Mesendoderm (in vitro differentiated cells): ENCODE data around the gene SAP30BP.

Source experiments
- DNase-seq: peaks from one replicate; pipeline ENCODE4 v3.0.0; 2013
- H2AK5ac ChIP-seq: 2 replicates; pipeline ENCODE4 v1.6.1; 2013; ENCODE audit warnings: low read length, inconsistent platforms
- H2BK120ac ChIP-seq: 2 replicates; pipeline ENCODE4 v1.6.1; 2013; ENCODE audit warnings: low read depth, mild to moderate bottlenecking, low read length, moderate library complexity, mixed read lengths
- H2BK15ac ChIP-seq: replicated peaks from 2 replicates; pipeline ENCODE4 v1.6.1; 2013; ENCODE audit warnings: low read depth, mild to moderate bottlenecking, moderate library complexity
- H2BK5ac ChIP-seq: 2 replicates; pipeline ENCODE4 v1.6.1; 2013; ENCODE audit warnings: low read length, inconsistent platforms
- H3K18ac ChIP-seq: 2 replicates; pipeline ENCODE4 v1.6.1; 2013; ENCODE audit warnings: mild to moderate bottlenecking, low read length, mixed read lengths
- H3K23ac ChIP-seq: one replicate; pipeline ENCODE4 v1.6.1; 2013; ENCODE audit warnings: low read length
- H3K27ac ChIP-seq: 2 replicates; pipeline ENCODE4 v1.5.1; 2013; ENCODE audit warnings: low read depth, mild to moderate bottlenecking, inconsistent platforms, low read length, moderate library complexity
- H3K27me3 ChIP-seq: 2 replicates; pipeline ENCODE4 v1.6.1; 2013; ENCODE audit warnings: low read length, control low read depth, mild to moderate bottlenecking, inconsistent platforms; ENCODE audit not compliant: insufficient read depth, poor library complexity
- H3K36me3 ChIP-seq: 2 replicates; pipeline ENCODE4 v1.6.1; 2013; ENCODE audit warnings: low read length, inconsistent platforms; ENCODE audit not compliant: control insufficient read depth, insufficient read depth
- H3K4ac ChIP-seq: one replicate; pipeline ENCODE4 v1.6.1; 2013; ENCODE audit warnings: low read depth, mild to moderate bottlenecking, low read length, moderate library complexity
- H3K4me1 ChIP-seq: 2 replicates; pipeline ENCODE4 v1.6.1; 2013; ENCODE audit warnings: low read depth, low read length, inconsistent platforms; ENCODE audit not compliant: control insufficient read depth
- H3K4me2 ChIP-seq: 2 replicates; pipeline ENCODE4 v1.6.1; 2013; ENCODE audit warnings: low read length
- H3K4me3 ChIP-seq: 2 replicates; pipeline ENCODE4 v1.5.1; 2013; ENCODE audit warnings: mild to moderate bottlenecking, low read length
- H3K56ac ChIP-seq: one replicate; pipeline ENCODE4 v1.6.1; 2013; ENCODE audit warnings: low read length
- H3K79me1 ChIP-seq: 2 replicates; pipeline ENCODE4 v1.6.1; 2013; ENCODE audit warnings: low read length, inconsistent platforms
- H3K79me2 ChIP-seq: 2 replicates; pipeline ENCODE4 v1.6.1; 2013; ENCODE audit warnings: mild to moderate bottlenecking, low read length; ENCODE audit not compliant: control insufficient read depth, insufficient read depth
- H3K9ac ChIP-seq: 2 replicates; pipeline ENCODE4 v1.6.1; 2013; ENCODE audit warnings: low read length, inconsistent platforms
- H4K5ac ChIP-seq: one replicate; pipeline ENCODE4 v1.6.1; 2013; ENCODE audit warnings: low read length
- H4K8ac ChIP-seq: one replicate; pipeline ENCODE4 v1.6.1; 2013; ENCODE audit warnings: low read depth, mild to moderate bottlenecking, control low read depth, low read length, moderate library complexity
- WGBS: extraction: QIAGEN DNeasy Blood & Tissue Kit; methylation state at CpG from one replicate; pipeline ENCODE4 v1.1.7; 2013; ENCODE audit warnings: low lambda C conversion rate, missing lambda C conversion rate; ENCODE audit not compliant: insufficient coverage; ENCODE audit errors: extremely low coverage; 5-methylcytosine and 5-hydroxymethylcytosine counted together

The SAP30BP gene

GRCh38 chr17:75704963-75705875 lies 38.1 kb downstream of the SAP30BP start:
- Histone ChIP-seq H3K4ac (no peak overlapping the region), H3K27ac (no peak overlapping the region), H3K56ac (no peak overlapping the region), H3K4me3 (no peak overlapping the region), H4K5ac (no peak overlapping the region), H3K9ac (no peak overlapping the region), H3K4me2 (no peak overlapping the region), H3K4me1 (no peaks in the 10 kb centered on the region), H2AK5ac (no peak overlapping the region), H4K8ac (no peak overlapping the region), H2BK5ac (no peak overlapping the region), H3K36me3 (peaks cover 21% of the 10 kb centered on the region), H3K23ac (no peak overlapping the region), H2BK15ac (no peak overlapping the region), H3K79me1 (no peaks in the 10 kb centered on the region), H3K18ac (no peak overlapping the region), H3K79me2 (no peaks in the 10 kb centered on the region), H3K27me3 (no peaks in the 10 kb centered on the region), H2BK120ac (no peak overlapping the region)
- no CpG with 5 or more reads among the region's 27 CpGs for WGBS
- DNase-seq, result no peak

- no peaks in the 10 kb centered on the region for H3K79me1 ChIP-seq
- H2AK5ac ChIP-seq, result no peak overlapping the region
- no peak for DNase-seq
- no peak overlapping the region for H3K27ac ChIP-seq
- H3K18ac ChIP-seq, result no peak overlapping the region
- no peak overlapping the region for H2BK15ac ChIP-seq
- H3K4ac ChIP-seq, result no peak overlapping the region
- H4K5ac ChIP-seq, result no peak overlapping the region
- H3K4me1 ChIP-seq, result no peaks in the 10 kb centered on the region
- no CpG with 5 or more reads among the region's 20 CpGs for WGBS
- no peaks in the 10 kb centered on the region for H3K79me2 ChIP-seq
- no peaks in the 10 kb centered on the region for H3K27me3 ChIP-seq
- no peak overlapping the region for H2BK5ac ChIP-seq
- H3K4me3 ChIP-seq, result no peak overlapping the region
- H3K56ac ChIP-seq, result no peak overlapping the region
- no peak overlapping the region for H4K8ac ChIP-seq
- H3K4me2 ChIP-seq, result no peak overlapping the region
- H3K36me3 ChIP-seq, result peaks cover 15% of the 10 kb centered on the region
- H3K9ac ChIP-seq, result no peak overlapping the region
- no peak overlapping the region for H2BK120ac ChIP-seq
- H3K23ac ChIP-seq, result no peak overlapping the region
Measured at GRCh38 chr17:75706042-75706728, 39.0 kb downstream of the SAP30BP start.

GRCh38 chr17:75707079-75707571 lies 40.0 kb downstream of the SAP30BP start:
- DNase-seq, result no peak
- no peak overlapping the region for H3K4me2 ChIP-seq
- H4K5ac ChIP-seq, result no peak overlapping the region
- H3K79me2 ChIP-seq, result no peaks in the 10 kb centered on the region
- no peak overlapping the region for H3K56ac ChIP-seq
- no peaks in the 10 kb centered on the region for H3K79me1 ChIP-seq
- H2AK5ac ChIP-seq, result no peak overlapping the region
- no peak overlapping the region for H2BK15ac ChIP-seq
- peaks cover 11% of the 10 kb centered on the region for H3K36me3 ChIP-seq
- no peak overlapping the region for H2BK120ac ChIP-seq
- H3K18ac ChIP-seq, result no peak overlapping the region
- no peak overlapping the region for H2BK5ac ChIP-seq
- H3K4ac ChIP-seq, result no peak overlapping the region
- no peak overlapping the region for H3K23ac ChIP-seq
- no CpG with 5 or more reads among the region's 12 CpGs for WGBS
- no peaks in the 10 kb centered on the region for H3K4me1 ChIP-seq
- no peak overlapping the region for H3K4me3 ChIP-seq
- no peak overlapping the region for H3K27ac ChIP-seq
- no peak overlapping the region for H3K9ac ChIP-seq
- no peak overlapping the region for H4K8ac ChIP-seq
- H3K27me3 ChIP-seq, result no peaks in the 10 kb centered on the region

- no peak overlapping the region for H2AK5ac ChIP-seq
- H2BK5ac ChIP-seq, result no peak overlapping the region
- H3K79me2 ChIP-seq, result no peaks in the 10 kb centered on the region
- no peaks in the 10 kb centered on the region for H3K36me3 ChIP-seq
- no peak overlapping the region for H3K27ac ChIP-seq
- H2BK15ac ChIP-seq, result no peak overlapping the region
- H3K9ac ChIP-seq, result no peak overlapping the region
- no CpG with 5 or more reads among the region's 2 CpGs for WGBS
- H3K23ac ChIP-seq, result no peak overlapping the region
- H3K18ac ChIP-seq, result no peak overlapping the region
- H3K27me3 ChIP-seq, result no peaks in the 10 kb centered on the region
- H3K4ac ChIP-seq, result no peak overlapping the region
- no peak overlapping the region for H2BK120ac ChIP-seq
- no peak for DNase-seq
- H3K56ac ChIP-seq, result no peak overlapping the region
- no peaks in the 10 kb centered on the region for H3K4me1 ChIP-seq
- H3K4me2 ChIP-seq, result no peak overlapping the region
- no peaks in the 10 kb centered on the region for H3K79me1 ChIP-seq
- H3K4me3 ChIP-seq, result no peak overlapping the region
- H4K8ac ChIP-seq, result no peak overlapping the region
- no peak overlapping the region for H4K5ac ChIP-seq
Measured at GRCh38 chr17:75712446-75712845, 45.3 kb downstream of the SAP30BP start.

- Histone ChIP-seq H3K4me2 (no peak overlapping the region), H3K27me3 (peaks cover 5% of the 10 kb centered on the region), H3K9ac (no peak overlapping the region), H3K4ac (no peak overlapping the region), H2BK15ac (no peak overlapping the region), H3K36me3 (no peaks in the 10 kb centered on the region), H4K5ac (no peak overlapping the region), H2BK5ac (no peak overlapping the region), H2AK5ac (no peak overlapping the region), H3K23ac (no peak overlapping the region), H3K18ac (no peak overlapping the region), H2BK120ac (no peak overlapping the region), H3K4me1 (no peaks in the 10 kb centered on the region), H3K27ac (no peak overlapping the region), H3K56ac (no peak overlapping the region), H3K4me3 (no peak overlapping the region), H4K8ac (no peak overlapping the region), H3K79me1 (no peaks in the 10 kb centered on the region), H3K79me2 (no peaks in the 10 kb centered on the region)
- WGBS, result no CpG with 5 or more reads among the region's 2 CpGs
- DNase-seq, result no peak
Measured at GRCh38 chr17:75719732-75720131, 52.6 kb downstream of the SAP30BP start.
